GM21717 (cell line): ENCODE results near the gene CGREF1.
A peak's percentile ranks its signal among the peaks of the same experiment; 100 is the strongest.
"Not testable (repeated sequence)": the region's sequence is repeated elsewhere in the genome, so short reads cannot be mapped to it uniquely, and the experiment has no call there.

Source experiments
- ATAC-seq: cut with Tn5 transposase; IDR thresholded peaks from one replicate; pipeline ENCODE4 v1.9.1; 2021; ENCODE audit warnings: mild to moderate bottlenecking, moderate library complexity; ENCODE audit not compliant: unreplicated experiment

Gene CGREF1

GRCh38 chr2:27138111-27138510, 19.2 kb upstream of the CGREF1 start:
- no peak for ATAC-seq

DNA sequence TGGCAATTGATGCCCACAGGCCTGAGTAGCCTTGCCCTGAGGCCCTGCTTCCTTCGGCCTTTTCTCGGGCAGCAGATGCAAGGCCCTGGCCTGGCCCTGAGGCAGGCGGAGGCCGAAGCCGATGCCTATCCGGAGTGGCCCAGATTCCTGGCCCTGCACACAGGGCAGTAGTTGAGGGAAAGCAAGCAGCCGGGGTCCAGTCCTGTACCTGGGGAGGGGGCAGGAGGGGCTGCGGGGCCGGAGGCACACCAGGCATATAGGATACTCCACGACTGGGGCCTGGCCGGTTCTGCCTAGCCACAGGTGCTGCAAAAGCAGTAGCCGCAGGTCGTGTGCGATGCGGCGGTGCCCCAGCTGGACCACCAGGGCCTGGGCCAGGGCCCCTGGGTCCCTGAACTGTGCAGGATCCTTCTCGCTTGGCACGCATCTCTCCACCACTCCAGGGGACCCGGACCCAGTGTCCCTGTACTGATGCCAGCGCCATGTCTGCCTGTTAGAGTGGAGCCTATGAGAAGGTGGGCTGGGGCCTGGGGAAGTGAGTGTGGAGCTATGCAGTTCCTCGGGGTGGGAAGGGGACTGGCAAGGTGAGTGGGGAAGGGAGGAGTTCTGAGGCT, 18.5 kb upstream of the CGREF1 start:
- ATAC-seq, result no peak

- no peak for ATAC-seq
Observed at GRCh38 chr2:27136751-27137150, 17.8 kb upstream of the CGREF1 start.

DNA sequence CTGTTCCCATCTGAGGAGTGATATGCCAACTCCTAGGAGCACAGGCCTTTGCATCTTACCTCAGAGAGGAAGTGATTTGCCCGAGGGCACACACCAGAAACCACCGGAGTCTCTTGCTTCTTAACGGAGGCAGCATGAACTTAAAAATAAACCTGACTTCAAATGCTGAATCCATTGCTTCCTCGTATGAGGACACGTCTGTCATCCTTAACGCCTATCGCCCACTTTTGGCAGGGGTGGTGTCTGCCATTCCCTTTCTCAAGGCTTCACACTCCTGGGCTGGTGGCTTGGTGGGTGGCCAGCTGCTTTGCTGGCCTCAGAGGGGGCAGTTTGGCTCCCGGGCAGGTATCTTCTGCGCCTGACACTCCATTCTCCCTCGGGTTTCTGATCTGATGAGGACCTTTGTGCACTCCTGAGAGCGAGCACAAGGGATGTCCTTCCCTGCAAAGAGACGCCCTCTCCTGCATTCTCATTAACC, 16.6 kb upstream of the CGREF1 start:
- ATAC-seq, result no peak

GRCh38 chr2:27134781-27135477, 16.0 kb upstream of the CGREF1 start:
- ATAC-seq, result no peak

DNA sequence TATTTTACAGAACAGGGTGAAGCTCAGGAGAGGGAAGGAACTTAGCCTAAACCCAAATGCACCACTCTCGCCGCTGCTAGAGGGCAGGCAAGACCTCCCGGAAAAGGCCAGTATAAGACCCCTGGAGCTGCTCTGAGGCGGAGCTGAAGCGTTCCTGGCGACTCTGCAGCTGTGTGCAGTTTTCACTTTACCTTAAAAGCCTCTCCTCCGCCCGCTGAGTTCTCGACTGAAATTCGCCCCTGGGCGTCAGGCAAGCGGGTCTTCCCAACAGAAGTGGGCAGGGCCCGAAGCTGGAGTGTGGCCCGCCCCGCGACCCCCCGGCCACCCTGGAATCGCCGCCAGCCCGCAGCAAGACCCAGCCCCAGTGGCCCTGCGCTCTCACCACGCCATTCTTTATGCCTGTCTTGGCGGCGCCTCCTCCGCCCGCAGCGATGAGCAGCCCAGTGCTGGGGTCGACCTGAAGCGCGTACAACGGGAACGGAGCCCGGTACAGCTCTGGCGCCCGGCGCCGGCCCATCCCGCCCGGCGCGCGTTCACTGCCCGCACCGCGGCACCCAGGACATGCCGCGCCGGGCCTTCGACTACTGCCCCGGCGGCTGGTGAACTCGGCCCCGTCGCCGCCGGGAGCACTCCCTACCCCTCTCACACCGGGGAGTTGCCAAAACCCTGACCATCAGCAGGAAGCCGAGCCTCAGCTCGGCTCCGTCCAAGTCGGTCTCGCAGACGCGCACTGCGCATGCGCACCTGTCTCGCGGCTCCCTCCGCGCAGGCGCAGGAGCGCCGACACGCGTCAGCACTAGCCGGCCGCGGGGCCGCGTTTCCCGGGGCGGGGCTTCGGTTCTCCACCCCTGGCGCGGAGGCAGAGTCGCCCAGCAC, 15.2 kb upstream of the CGREF1 start, which contains the start of gene PREB:
Gene PREB (minus strand): TSS at position 732 of the 876 bp plus-strand sequence. CDS start 215 bp downstream, at position 517.
- peak; percentile 61 for ATAC-seq

DNA sequence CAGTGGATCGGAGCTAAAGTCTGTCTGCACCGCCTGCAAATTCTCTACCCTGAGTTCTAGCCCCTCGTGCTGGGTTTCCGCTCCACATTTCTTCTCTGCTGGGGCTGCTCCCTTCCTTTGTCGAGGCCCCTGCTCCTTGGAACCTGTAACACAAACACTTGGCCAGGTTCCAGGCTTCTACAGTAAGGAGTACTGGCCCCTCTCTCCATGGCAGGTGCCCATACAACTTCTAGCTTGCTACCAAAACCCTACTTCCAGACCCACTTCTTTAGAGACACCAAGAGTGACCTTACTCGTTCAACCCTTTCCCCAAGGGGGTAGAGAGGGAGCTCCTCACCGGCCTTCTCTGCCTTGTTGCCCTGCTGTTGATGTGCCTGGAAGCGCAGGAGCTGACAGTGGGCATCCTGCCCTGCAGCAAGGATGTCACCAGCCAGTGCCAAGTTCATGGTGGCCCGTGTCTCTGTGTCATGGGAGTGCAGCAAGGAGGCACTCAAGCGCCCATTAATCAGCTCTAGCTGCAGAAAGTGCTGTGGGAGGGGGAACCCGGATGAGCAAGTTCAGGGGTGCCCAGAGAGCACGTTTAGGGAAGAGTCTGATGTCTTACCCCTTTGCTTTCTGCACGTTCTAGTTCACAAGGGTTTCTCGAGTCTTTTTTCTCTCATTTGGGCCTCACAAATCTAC, 14.4 kb upstream of the CGREF1 start:
- no peak for ATAC-seq

DNA sequence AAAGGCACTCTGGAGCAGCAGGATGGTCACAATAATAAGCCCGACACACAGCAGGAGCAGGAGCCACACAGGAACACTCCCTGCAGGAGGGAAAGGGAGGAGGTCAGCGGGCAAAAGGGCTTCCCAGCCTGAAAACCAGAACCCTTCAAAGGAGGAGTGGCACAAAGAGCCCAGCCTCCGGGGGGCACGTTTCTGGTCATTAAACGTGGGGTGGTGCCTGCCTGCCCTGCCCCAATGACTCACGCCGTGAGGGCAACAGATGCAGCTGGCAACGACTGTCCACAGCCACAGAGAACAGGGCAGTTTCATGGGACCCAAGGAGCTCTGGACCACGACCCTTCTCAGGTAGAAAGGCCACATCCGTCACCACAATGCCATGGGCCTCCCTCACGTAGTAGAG, 12.5 kb upstream of the CGREF1 start:
- ATAC-seq, result no peak

DNA sequence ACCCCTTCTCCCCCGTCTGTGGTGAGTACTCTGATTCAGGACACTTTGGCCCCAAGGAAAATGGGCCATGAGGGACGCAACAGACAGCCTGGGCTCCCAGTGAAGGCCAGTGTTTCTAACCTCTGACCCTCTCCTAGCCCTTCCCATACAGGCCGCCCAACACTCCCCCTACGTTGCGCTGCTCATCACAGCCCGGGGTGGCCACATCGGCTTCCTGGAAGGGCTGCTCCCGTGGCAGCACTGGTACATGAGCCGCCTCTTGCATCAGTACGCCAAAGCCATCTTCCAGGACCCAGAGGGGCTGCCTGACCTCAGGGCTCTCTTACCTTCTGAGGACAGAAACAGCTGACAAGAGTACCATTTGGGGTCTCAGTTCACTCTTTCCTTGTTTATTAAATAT, 11.5 kb upstream of the CGREF1 start:
- ATAC-seq, result no peak

- no peak for ATAC-seq
Observed at GRCh38 chr2:27128668-27129571, 10.0 kb upstream of the CGREF1 start.

DNA sequence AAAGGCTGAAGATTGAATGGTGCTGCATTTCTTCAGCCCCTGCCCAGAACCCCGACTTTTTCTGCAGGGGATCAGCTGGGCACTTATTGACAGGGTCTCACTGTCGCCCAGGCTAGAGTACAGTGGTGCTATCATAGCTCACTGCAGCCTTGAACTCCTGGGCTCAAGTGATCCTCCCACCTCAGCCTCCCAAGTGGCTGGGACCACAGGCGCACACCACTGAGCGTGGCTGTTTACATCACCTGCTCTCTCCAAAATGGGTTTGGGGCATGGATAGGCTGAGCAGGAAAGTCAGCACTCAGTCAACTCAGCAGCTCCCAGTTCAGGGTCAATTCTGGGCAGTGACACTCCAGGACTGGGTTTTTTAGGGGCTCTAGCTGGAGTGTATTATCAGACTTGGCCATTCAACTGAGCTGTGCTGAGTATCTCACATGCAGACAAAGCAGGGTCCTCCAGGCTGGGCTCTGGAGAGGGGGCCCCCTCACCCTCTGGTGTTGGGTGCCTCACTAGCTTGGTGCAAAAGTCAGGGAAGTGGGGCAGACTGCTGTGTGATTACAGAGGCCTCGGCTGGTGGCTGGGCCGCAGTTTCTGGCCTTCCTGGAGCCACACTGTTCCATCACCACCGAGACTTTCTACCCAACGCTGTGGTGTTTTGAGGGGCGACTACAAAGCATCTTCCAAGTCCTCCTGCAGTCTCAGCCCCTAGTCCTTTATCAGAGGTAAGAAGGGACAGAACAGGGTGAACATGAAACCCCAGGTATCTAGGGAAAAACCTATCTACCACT, 9.1 kb upstream of the CGREF1 start:
- no peak for ATAC-seq

DNA sequence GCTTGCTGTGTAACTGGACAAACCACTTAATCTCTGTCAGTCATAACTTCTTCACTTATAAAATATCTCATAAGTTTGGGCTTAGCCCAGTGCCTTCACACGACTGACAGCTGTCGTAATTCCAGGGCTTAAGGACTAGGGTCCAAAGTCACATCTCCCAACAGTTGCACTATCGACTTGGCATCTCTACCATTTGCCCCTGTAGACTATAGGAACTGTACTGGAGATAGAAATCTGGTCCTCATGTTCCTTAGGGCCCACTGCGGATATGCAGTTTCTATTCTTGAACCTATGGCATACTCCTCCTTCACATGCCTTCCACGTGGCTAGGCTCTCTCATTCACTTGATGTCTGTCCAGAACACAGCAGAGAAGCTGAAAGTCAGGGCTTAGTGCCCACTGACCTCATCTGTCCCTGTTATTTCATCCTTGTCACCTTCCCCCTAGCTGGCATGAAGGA, 7.4 kb upstream of the CGREF1 start:
- ATAC-seq, result no peak

DNA sequence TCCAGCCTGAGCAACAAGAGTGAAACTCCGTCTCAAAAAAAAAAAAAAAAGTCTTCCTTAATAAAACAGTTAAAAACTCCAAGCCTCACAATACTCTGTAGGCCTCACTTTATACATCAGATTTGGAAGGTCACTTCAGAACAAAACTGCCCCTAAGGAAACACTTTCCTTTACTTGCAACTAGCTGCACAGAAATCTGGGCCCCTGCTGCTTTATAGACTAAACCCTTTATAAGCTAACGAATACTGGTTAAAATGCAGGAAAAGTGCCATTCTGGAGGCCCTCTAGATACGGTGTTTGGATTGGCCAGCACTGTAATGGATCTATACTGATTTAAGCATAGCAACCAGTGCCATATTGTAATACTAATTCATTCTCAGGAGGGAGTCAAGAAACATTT, 6.2 kb upstream of the CGREF1 start:
- ATAC-seq, result no peak

- ATAC-seq, result no peak
Observed at GRCh38 chr2:27123302-27124150, 4.6 kb upstream of the CGREF1 start, which contains the start of gene ABHD1. Gene ABHD1, plus strand, starts transcription at chr2:27123815. Its CDS starts 134 bp downstream, at chr2:27123949.

GRCh38 chr2:27122791-27123190, 3.9 kb upstream of the CGREF1 start:
- no peak for ATAC-seq

DNA sequence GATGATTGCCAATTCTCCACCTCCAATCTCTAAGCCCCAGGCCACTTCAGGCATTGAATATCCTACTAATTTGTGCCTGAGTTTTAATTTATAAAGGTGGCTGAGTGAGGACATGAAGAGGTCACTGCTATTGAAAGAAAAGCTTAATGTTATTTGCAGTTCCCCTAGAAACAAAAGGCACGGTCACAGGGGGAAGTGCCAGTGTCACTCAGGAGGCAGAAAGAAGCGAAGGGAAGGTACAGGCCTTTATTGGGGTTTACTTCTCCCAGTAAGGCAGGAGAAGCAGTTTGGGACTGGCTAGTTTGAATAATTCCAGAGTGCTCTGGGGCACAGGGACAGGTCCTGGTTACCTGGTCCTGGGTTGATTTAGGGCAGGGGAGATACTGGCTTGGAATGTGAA, 3.0 kb upstream of the CGREF1 start:
- no peak for ATAC-seq

- not testable (repeated sequence) for ATAC-seq
Observed at GRCh38 chr2:27119330-27119670, 372 bp upstream of the CGREF1 start.

- no peak for ATAC-seq
Observed at GRCh38 chr2:27117995-27118524, 868 bp downstream of the CGREF1 start.
